HEK293 (cell line): ENCODE data around the gene NR3C2.

Experiments
- CTCF ChIA-PET: fragments of 350-600 bp; formaldehyde crosslinking; extraction: SDS; loops from one replicate; lab custom pipeline; 2021; ENCODE audit warnings: antibody characterized with exemption; lab: Yijun Ruan, JAX
- POLR2A ChIA-PET: fragments of 300-600 bp; formaldehyde crosslinking; extraction: SDS; loops from one replicate; lab custom pipeline; 2020; ENCODE audit warnings: antibody characterized with exemption, inconsistent platforms; lab: Yijun Ruan, JAX
- H3K27ac ChIP-seq: fragments of 200-500 bp; sonication (Bioruptor generic); 2 replicates; pipeline ENCODE4 v1.5.1; 2014; ENCODE audit warnings: low read depth, low read length, control low read depth, inconsistent platforms; ENCODE audit errors: extremely low read depth
- H3K36me3 ChIP-seq, 2 experiments: fragments of 200-500 bp in 1 of 2; sonication (Bioruptor generic) in 1 of 2; 1 replicate in 1 of 2; 2 replicates in 1 of 2; pipeline ENCODE4 v1.5.1; 2014 to 2017; ENCODE audit warnings: inconsistent platforms in 2 of 2, low read length in 2 of 2; ENCODE audit not compliant: control insufficient read depth in 2 of 2, insufficient read depth in 1 of 2
- H3K4me1 ChIP-seq: fragments of 200-500 bp; sonication (Bioruptor generic); 2 replicates; pipeline ENCODE4 v1.5.1; 2014; ENCODE audit warnings: mild to moderate bottlenecking, low read length, inconsistent platforms; ENCODE audit not compliant: control insufficient read depth, insufficient read depth
- H3K4me3 ChIP-seq: 2 replicates; pipeline ENCODE4 v1.5.1; 2011; ENCODE audit warnings: low read depth, mild to moderate bottlenecking, control low read depth, low read length, moderate library complexity
- H3K9me3 ChIP-seq: fragments of 200-500 bp; sonication (Bioruptor generic); 2 replicates; pipeline ENCODE4 v1.5.1; 2014; ENCODE audit warnings: low read depth, low read length, inconsistent platforms; ENCODE audit not compliant: control insufficient read depth, insufficient read depth
- PRDM1 ChIP-seq: fragments of 450-650 bp; formaldehyde crosslinking; IDR thresholded peaks from 2 replicates; pipeline ENCODE4; 2016; ENCODE audit warnings: missing biosample characterization, missing genetic modification characterization
- ZBTB20 ChIP-seq: fragments of 450-650 bp; formaldehyde crosslinking; IDR thresholded peaks from 2 replicates; pipeline ENCODE4 v1.5.1; 2016; ENCODE audit warnings: missing biosample characterization, missing genetic modification characterization
- ZBTB21 ChIP-seq: fragments of 450-650 bp; formaldehyde crosslinking; IDR thresholded peaks from 2 replicates; pipeline ENCODE4 v1.5.1; 2017; ENCODE audit warnings: missing biosample characterization, missing genetic modification characterization
- ZFP37 ChIP-seq: fragments of 450-650 bp; formaldehyde crosslinking; IDR thresholded peaks from 2 replicates; pipeline ENCODE4 v1.5.1; 2016; ENCODE audit warnings: missing biosample characterization, missing genetic modification characterization
- ZNF140 ChIP-seq: fragments of 450-650 bp; formaldehyde crosslinking; IDR thresholded peaks from 2 replicates; pipeline ENCODE4 v1.5.1; 2016; ENCODE audit warnings: missing biosample characterization, missing genetic modification characterization
- ZNF169 ChIP-seq: fragments of 450-650 bp; formaldehyde crosslinking; IDR thresholded peaks from 2 replicates; pipeline ENCODE4 v1.5.1; 2016; ENCODE audit warnings: missing biosample characterization, missing genetic modification characterization
- ZNF23 ChIP-seq: fragments of 450-650 bp; formaldehyde crosslinking; IDR thresholded peaks from 2 replicates; pipeline ENCODE4 v1.5.1; 2016; ENCODE audit warnings: missing biosample characterization, missing genetic modification characterization, borderline replicate concordance
- ZNF266 ChIP-seq: fragments of 450-650 bp; formaldehyde crosslinking; IDR thresholded peaks from 2 replicates; pipeline ENCODE4 v1.5.1; 2016; ENCODE audit warnings: missing biosample characterization, missing genetic modification characterization, low read depth
- ZNF426 ChIP-seq: fragments of 450-650 bp; formaldehyde crosslinking; IDR thresholded peaks from 2 replicates; pipeline ENCODE4 v1.5.1; 2017; ENCODE audit warnings: missing biosample characterization, missing genetic modification characterization, mild to moderate bottlenecking, inconsistent platforms, moderate library complexity
- ZNF610 ChIP-seq: fragments of 450-650 bp; formaldehyde crosslinking; IDR thresholded peaks from 2 replicates; pipeline ENCODE4 v1.5.1; 2016; ENCODE audit warnings: missing biosample characterization, missing genetic modification characterization, borderline replicate concordance
- ZNF624 ChIP-seq: fragments of 450-650 bp; formaldehyde crosslinking; IDR thresholded peaks from 2 replicates; pipeline ENCODE4 v1.5.1; 2017; ENCODE audit warnings: missing biosample characterization, missing genetic modification characterization
- ZNF76 ChIP-seq: fragments of 450-650 bp; formaldehyde crosslinking; IDR thresholded peaks from 2 replicates; pipeline ENCODE4; 2016; ENCODE audit warnings: low read depth, missing biosample characterization, missing genetic modification characterization, borderline replicate concordance
- TF ChIP-seq, protein P1 (sequence below): fragments of 450-650 bp; formaldehyde crosslinking; IDR thresholded peaks from 2 replicates; pipeline ENCODE4 v1.5.1; 2016; ENCODE audit warnings: missing biosample characterization, missing genetic modification characterization
- TF ChIP-seq, protein P2 (sequence below): fragments of 450-650 bp; formaldehyde crosslinking; IDR thresholded peaks from 2 replicates; pipeline ENCODE4 v1.5.1; 2017; ENCODE audit warnings: missing biosample characterization, missing genetic modification characterization
- TF ChIP-seq, protein P3 (sequence below): fragments of 450-650 bp; formaldehyde crosslinking; IDR thresholded peaks from 2 replicates; pipeline ENCODE4 v1.5.1; 2016; ENCODE audit warnings: missing biosample characterization, missing genetic modification characterization
- TF ChIP-seq, protein P4 (sequence below): fragments of 450-650 bp; formaldehyde crosslinking; IDR thresholded peaks from 2 replicates; pipeline ENCODE4 v1.5.1; 2016; ENCODE audit warnings: missing biosample characterization, missing genetic modification characterization, borderline replicate concordance
- TF ChIP-seq, protein P5 (sequence below): fragments of 450-650 bp; formaldehyde crosslinking; IDR thresholded peaks from 2 replicates; pipeline ENCODE4 v1.5.1; 2016; ENCODE audit warnings: missing biosample characterization, missing genetic modification characterization

The NR3C2 gene

DNA sequence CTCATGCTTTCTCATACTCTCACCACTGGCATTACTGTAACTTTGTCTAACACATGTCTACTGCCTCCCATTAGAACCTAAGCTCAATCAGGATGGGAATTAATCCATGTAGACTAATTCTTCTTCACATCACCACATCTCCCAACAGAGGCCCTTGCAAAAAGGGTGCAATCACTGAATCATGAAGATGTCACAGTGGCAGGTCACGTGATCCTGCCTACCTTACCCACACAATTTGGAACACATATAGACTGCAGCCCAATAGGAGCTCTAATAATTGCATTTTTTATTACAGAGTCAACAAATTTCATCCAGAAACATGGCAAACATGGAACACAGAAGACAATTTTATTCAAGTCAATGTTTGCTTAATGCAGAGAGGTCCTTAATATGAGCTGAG lies 146.6 kb downstream of the NR3C2 start:
- Histone ChIP-seq H3K36me3 (no peaks in the 10 kb centered on the region), H3K9me3 (no peaks in the 10 kb centered on the region), H3K27ac (no peak overlapping the region), H3K4me1 (no peaks in the 10 kb centered on the region), H3K4me3 (no peak overlapping the region)
- ChIA-PET POLR2A (no interaction called here), CTCF (no interaction called here)
- TF ChIP-seq ZNF169 (tag by site-specific recombination) (no peak), PRDM1 (tag by site-specific recombination) (no peak), ZNF624 (no peak), ZBTB20 (tag by site-specific recombination) (no peak), ZNF76 (no peak), ZBTB21 (no peak), ZNF266 (tag by site-specific recombination) (no peak), ZNF610 (tag by site-specific recombination) (no peak), ZFP37 (tag by site-specific recombination) (no peak), ZNF23 (no peak), ZNF426 (tag by site-specific recombination) (no peak), ZNF140 (tag by site-specific recombination) (no peak)
- TF ChIP-seq, protein P1, sequence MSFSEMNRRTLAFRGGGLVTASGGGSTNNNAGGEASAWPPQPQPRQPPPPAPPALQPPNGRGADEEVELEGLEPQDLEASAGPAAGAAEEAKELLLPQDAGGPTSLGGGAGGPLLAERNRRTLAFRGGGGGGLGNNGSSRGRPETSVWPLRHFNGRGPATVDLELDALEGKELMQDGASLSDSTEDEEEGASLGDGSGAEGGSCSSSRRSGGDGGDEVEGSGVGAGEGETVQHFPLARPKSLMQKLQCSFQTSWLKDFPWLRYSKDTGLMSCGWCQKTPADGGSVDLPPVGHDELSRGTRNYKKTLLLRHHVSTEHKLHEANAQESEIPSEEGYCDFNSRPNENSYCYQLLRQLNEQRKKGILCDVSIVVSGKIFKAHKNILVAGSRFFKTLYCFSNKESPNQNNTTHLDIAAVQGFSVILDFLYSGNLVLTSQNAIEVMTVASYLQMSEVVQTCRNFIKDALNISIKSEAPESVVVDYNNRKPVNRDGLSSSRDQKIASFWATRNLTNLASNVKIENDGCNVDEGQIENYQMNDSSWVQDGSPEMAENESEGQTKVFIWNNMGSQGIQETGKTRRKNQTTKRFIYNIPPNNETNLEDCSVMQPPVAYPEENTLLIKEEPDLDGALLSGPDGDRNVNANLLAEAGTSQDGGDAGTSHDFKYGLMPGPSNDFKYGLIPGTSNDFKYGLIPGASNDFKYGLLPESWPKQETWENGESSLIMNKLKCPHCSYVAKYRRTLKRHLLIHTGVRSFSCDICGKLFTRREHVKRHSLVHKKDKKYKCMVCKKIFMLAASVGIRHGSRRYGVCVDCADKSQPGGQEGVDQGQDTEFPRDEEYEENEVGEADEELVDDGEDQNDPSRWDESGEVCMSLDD (tag by site-specific recombination), result no peak
- TF ChIP-seq, protein P2, sequence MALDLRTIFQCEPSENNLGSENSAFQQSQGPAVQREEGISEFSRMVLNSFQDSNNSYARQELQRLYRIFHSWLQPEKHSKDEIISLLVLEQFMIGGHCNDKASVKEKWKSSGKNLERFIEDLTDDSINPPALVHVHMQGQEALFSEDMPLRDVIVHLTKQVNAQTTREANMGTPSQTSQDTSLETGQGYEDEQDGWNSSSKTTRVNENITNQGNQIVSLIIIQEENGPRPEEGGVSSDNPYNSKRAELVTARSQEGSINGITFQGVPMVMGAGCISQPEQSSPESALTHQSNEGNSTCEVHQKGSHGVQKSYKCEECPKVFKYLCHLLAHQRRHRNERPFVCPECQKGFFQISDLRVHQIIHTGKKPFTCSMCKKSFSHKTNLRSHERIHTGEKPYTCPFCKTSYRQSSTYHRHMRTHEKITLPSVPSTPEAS (tag by site-specific recombination), result no peak
- TF ChIP-seq, protein P3, sequence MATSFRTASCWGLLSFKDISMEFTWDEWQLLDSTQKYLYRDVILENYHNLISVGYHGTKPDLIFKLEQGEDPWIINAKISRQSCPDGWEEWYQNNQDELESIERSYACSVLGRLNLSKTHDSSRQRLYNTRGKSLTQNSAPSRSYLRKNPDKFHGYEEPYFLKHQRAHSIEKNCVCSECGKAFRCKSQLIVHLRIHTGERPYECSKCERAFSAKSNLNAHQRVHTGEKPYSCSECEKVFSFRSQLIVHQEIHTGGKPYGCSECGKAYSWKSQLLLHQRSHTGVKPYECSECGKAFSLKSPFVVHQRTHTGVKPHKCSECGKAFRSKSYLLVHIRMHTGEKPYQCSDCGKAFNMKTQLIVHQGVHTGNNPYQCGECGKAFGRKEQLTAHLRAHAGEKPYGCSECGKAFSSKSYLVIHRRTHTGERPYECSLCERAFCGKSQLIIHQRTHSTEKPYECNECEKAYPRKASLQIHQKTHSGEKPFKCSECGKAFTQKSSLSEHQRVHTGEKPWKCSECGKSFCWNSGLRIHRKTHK, result no peak
- TF ChIP-seq, protein P4, sequence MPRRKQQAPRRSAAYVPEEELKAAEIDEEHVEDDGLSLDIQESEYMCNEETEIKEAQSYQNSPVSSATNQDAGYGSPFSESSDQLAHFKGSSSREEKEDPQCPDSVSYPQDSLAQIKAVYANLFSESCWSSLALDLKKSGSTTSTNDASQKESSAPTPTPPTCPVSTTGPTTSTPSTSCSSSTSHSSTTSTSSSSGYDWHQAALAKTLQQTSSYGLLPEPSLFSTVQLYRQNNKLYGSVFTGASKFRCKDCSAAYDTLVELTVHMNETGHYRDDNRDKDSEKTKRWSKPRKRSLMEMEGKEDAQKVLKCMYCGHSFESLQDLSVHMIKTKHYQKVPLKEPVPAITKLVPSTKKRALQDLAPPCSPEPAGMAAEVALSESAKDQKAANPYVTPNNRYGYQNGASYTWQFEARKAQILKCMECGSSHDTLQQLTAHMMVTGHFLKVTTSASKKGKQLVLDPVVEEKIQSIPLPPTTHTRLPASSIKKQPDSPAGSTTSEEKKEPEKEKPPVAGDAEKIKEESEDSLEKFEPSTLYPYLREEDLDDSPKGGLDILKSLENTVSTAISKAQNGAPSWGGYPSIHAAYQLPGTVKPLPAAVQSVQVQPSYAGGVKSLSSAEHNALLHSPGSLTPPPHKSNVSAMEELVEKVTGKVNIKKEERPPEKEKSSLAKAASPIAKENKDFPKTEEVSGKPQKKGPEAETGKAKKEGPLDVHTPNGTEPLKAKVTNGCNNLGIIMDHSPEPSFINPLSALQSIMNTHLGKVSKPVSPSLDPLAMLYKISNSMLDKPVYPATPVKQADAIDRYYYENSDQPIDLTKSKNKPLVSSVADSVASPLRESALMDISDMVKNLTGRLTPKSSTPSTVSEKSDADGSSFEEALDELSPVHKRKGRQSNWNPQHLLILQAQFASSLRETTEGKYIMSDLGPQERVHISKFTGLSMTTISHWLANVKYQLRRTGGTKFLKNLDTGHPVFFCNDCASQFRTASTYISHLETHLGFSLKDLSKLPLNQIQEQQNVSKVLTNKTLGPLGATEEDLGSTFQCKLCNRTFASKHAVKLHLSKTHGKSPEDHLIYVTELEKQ, result no peak
- TF ChIP-seq, protein P5, sequence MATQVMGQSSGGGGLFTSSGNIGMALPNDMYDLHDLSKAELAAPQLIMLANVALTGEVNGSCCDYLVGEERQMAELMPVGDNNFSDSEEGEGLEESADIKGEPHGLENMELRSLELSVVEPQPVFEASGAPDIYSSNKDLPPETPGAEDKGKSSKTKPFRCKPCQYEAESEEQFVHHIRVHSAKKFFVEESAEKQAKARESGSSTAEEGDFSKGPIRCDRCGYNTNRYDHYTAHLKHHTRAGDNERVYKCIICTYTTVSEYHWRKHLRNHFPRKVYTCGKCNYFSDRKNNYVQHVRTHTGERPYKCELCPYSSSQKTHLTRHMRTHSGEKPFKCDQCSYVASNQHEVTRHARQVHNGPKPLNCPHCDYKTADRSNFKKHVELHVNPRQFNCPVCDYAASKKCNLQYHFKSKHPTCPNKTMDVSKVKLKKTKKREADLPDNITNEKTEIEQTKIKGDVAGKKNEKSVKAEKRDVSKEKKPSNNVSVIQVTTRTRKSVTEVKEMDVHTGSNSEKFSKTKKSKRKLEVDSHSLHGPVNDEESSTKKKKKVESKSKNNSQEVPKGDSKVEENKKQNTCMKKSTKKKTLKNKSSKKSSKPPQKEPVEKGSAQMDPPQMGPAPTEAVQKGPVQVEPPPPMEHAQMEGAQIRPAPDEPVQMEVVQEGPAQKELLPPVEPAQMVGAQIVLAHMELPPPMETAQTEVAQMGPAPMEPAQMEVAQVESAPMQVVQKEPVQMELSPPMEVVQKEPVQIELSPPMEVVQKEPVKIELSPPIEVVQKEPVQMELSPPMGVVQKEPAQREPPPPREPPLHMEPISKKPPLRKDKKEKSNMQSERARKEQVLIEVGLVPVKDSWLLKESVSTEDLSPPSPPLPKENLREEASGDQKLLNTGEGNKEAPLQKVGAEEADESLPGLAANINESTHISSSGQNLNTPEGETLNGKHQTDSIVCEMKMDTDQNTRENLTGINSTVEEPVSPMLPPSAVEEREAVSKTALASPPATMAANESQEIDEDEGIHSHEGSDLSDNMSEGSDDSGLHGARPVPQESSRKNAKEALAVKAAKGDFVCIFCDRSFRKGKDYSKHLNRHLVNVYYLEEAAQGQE, result no peak
